Measurements from ENCODE around the gene MAP2K5.

MAP2K5 gene

GRCh38 chr15:67533873-67534272 is 8.6 kb upstream of the MAP2K5 start:
- no peaks in the 10 kb centered on the region for H3K9me3 ChIP-seq (ENCODE audit: insufficient read depth, low read length)
- peaks cover 14% of the 10 kb centered on the region for H3K27me3 ChIP-seq (ENCODE audit: low read depth, low read length)
- peak overlapping the region; percentile 67 for H3K4me2 ChIP-seq (ENCODE audit: low read length)
- H3K9ac ChIP-seq (ENCODE audit: low read length): no peak overlapping the region
- H3K79me2 ChIP-seq (ENCODE audit: low read length): no peaks in the 10 kb centered on the region
- no peak overlapping the region for H3K27ac ChIP-seq (ENCODE audit: low read length)
- H3K4me1 ChIP-seq (ENCODE audit: low read length): peaks cover 31% of the 10 kb centered on the region
- no peak overlapping the region for H2AFZ ChIP-seq (ENCODE audit: low read depth, low read length)
- peaks cover 5% of the 10 kb centered on the region for H3K36me3 ChIP-seq (replicated peaks; ENCODE audit: low read depth, low read length)
- no peak overlapping the region for H3K4me3 ChIP-seq (ENCODE audit: low read length)
- H4K20me1 ChIP-seq (ENCODE audit: insufficient read depth, low read length): 0 out of 2 replicates have a peak, but pooled peaks cover 3% of the 10 kb centered on the region
- TF ChIP-seq EZH2phosphoT487 (IDR thresholded peaks at IDR 0.05; ENCODE audit: low read depth): no peak
- TF ChIP-seq CTCF (IDR thresholded peaks at IDR 0.05; ENCODE audit: low read depth, low read length): no peak

- Histone ChIP-seq H3K27me3 (ENCODE audit: low read depth, low read length) (peaks cover 16% of the 10 kb centered on the region), H3K4me3 (ENCODE audit: low read length) (peak overlapping the region; percentile 35), H3K9ac (ENCODE audit: low read length) (peak overlapping the region; percentile 4; the same call in 1 of the 2 replicates), H3K9me3 (ENCODE audit: insufficient read depth, low read length) (no peaks in the 10 kb centered on the region), H3K36me3 (replicated peaks; ENCODE audit: low read depth, low read length) (peaks cover 5% of the 10 kb centered on the region), H2AFZ (ENCODE audit: low read depth, low read length) (no peak overlapping the region), H3K79me2 (ENCODE audit: low read length) (no peaks in the 10 kb centered on the region), H3K27ac (ENCODE audit: low read length) (peak overlapping the region; percentile 23; the same call in 1 of the 2 replicates), H3K4me1 (ENCODE audit: low read length) (peaks cover 36% of the 10 kb centered on the region), H4K20me1 (ENCODE audit: insufficient read depth, low read length) (0 out of 2 replicates have a peak, but pooled peaks cover 3% of the 10 kb centered on the region), H3K4me2 (ENCODE audit: low read length) (peak overlapping the region; percentile 67)
- TF ChIP-seq EZH2phosphoT487 (IDR thresholded peaks at IDR 0.05; ENCODE audit: low read depth) (no peak), CTCF (IDR thresholded peaks at IDR 0.05; ENCODE audit: low read depth, low read length) (no peak)
These were observed 8.1 kb upstream of the MAP2K5 start for GRCh38 chr15:67534360-67534759.

GRCh38 chr15:67537771-67538170 is 4.7 kb upstream of the MAP2K5 start:
- Histone ChIP-seq H3K27ac (ENCODE audit: low read length) (no peak overlapping the region), H3K9me3 (ENCODE audit: insufficient read depth, low read length) (no peaks in the 10 kb centered on the region), H4K20me1 (ENCODE audit: insufficient read depth, low read length) (peaks cover 7% of the 10 kb centered on the region), H3K27me3 (ENCODE audit: low read depth, low read length) (peaks cover 19% of the 10 kb centered on the region), H3K79me2 (ENCODE audit: low read length) (no peaks in the 10 kb centered on the region; the same call in 1 of the 2 replicates), H3K4me2 (ENCODE audit: low read length) (no peak overlapping the region), H3K4me3 (ENCODE audit: low read length) (no peak overlapping the region), H3K4me1 (ENCODE audit: low read length) (peaks cover 45% of the 10 kb centered on the region), H3K9ac (ENCODE audit: low read length) (no peak overlapping the region), H3K36me3 (replicated peaks; ENCODE audit: low read depth, low read length) (no peaks in the 10 kb centered on the region), H2AFZ (ENCODE audit: low read depth, low read length) (no peak overlapping the region)
- no peak for TF ChIP-seq EZH2phosphoT487 (IDR thresholded peaks at IDR 0.05; ENCODE audit: low read depth)
- TF ChIP-seq CTCF (IDR thresholded peaks at IDR 0.05; ENCODE audit: low read depth, low read length): no peak

GRCh38 chr15:67543348-67543718 is 830 bp downstream of the MAP2K5 start:
- H3K79me2 ChIP-seq (ENCODE audit: low read length): no peaks in the 10 kb centered on the region; the same call in 1 of the 2 replicates
- TF ChIP-seq EZH2phosphoT487 (IDR thresholded peaks at IDR 0.05; ENCODE audit: low read depth) (no peak), CTCF (IDR thresholded peaks at IDR 0.05; ENCODE audit: low read depth, low read length) (no peak)
- no peaks in the 10 kb centered on the region for H3K9me3 ChIP-seq (ENCODE audit: insufficient read depth, low read length)
- no peaks in the 10 kb centered on the region for H3K36me3 ChIP-seq (replicated peaks; ENCODE audit: low read depth, low read length)
- H3K4me2 ChIP-seq (ENCODE audit: low read length): peak overlapping the region; percentile 94
- peaks cover 9% of the 10 kb centered on the region for H3K27me3 ChIP-seq (ENCODE audit: low read depth, low read length)
- peak overlapping the region; percentile 78 for H3K9ac ChIP-seq (ENCODE audit: low read length)
- H3K4me1 ChIP-seq (ENCODE audit: low read length): peaks cover 33% of the 10 kb centered on the region
- H3K27ac ChIP-seq (ENCODE audit: low read length): no peak overlapping the region
- H2AFZ ChIP-seq (ENCODE audit: low read depth, low read length): peak overlapping the region; percentile 82; the same call in 1 of the 2 replicates
- peaks cover 5% of the 10 kb centered on the region for H4K20me1 ChIP-seq (ENCODE audit: insufficient read depth, low read length)
- H3K4me3 ChIP-seq (ENCODE audit: low read length): peak overlapping the region; percentile 84

Data from OCI-LY3 (cell line).